CD4-positive, alpha-beta T cell (primary cell): ENCODE results near the gene RUNX3. TPM values are rescaled to one million over a fixed set of nuclear protein-coding genes. Genes with fewer than 3 reads are reported as not detected.

Source experiments
- ATAC-seq: fragments of 200-7000 bp; cut with Tn5 transposase; one replicate; pipeline ENCODE4 v1.10.0; 2022; ENCODE audit warnings: mild to moderate bottlenecking; ENCODE audit not compliant: poor library complexity
- CTCF ChIA-PET: fragments of 350-600 bp; sonication (Branson Sonifier 250); formaldehyde crosslinking; loops from one replicate; lab custom pipeline; 2021; ENCODE audit warnings: antibody characterized with exemption, inconsistent platforms; lab: Charles Lee
- POLR2A ChIA-PET: fragments of 350-600 bp; sonication (Branson Sonifier 250); formaldehyde crosslinking; loops from one replicate; lab custom pipeline; 2021; ENCODE audit warnings: antibody characterized with exemption, inconsistent platforms; lab: Charles Lee
- DNase-seq, 14 experiments: peaks; one replicate each; pipeline ENCODE4 v3.0.0-alpha.2; 2013 to 2020; ENCODE audit warnings: mixed read lengths in 2 of 14
- H3K27ac ChIP-seq, 2 donors: one replicate each; pipeline versions ENCODE4 v1.5.1 to v1.7.0; 2013; ENCODE audit warnings: low read length in 2 of 2, low read depth in 1 of 2, mild to moderate bottlenecking in 1 of 2
- H3K27me3 ChIP-seq, 2 experiments: 1 replicate in 1 of 2; 2 replicates in 1 of 2; pipeline versions ENCODE4 v1.6.1 to v1.7.0; 2013; ENCODE audit warnings: low read length in 2 of 2, control low read depth in 1 of 2, mild to moderate bottlenecking in 1 of 2, moderate library complexity in 1 of 2; ENCODE audit not compliant: insufficient read depth in 2 of 2, control insufficient read depth in 1 of 2
- H3K36me3 ChIP-seq: one replicate; pipeline ENCODE4 v1.6.1; 2013; ENCODE audit warnings: low read length, control low read depth; ENCODE audit not compliant: insufficient read depth
- H3K4me1 ChIP-seq: one replicate; pipeline ENCODE4 v1.6.1; 2013; ENCODE audit warnings: low read length, control low read depth; ENCODE audit not compliant: insufficient read depth
- H3K4me3 ChIP-seq: one replicate; pipeline ENCODE4 v1.5.1; 2013; ENCODE audit warnings: mild to moderate bottlenecking, low read length, moderate library complexity
- H3K9me3 ChIP-seq, 2 experiments: 1 replicate in 1 of 2; 2 replicates in 1 of 2; pipeline versions ENCODE4 v1.6.1 to v1.7.0; 2013; ENCODE audit warnings: low read length in 2 of 2, mild to moderate bottlenecking in 2 of 2, control low read depth in 1 of 2, moderate library complexity in 1 of 2; ENCODE audit not compliant: control insufficient read depth in 1 of 2, insufficient read depth in 1 of 2
- H3K27ac Mint-ChIP-seq: one replicate; pipeline ENCODE4 v1.8.0; 2020; ENCODE audit warnings: mixed read lengths
- H3K27me3 Mint-ChIP-seq: one replicate; pipeline ENCODE4 v1.8.0; 2021; ENCODE audit warnings: mixed read lengths
- H3K36me3 Mint-ChIP-seq: one replicate; pipeline ENCODE4 v1.8.0; 2021; ENCODE audit warnings: low read depth, mixed read lengths
- H3K4me1 Mint-ChIP-seq: one replicate; pipeline ENCODE4 v1.8.0; 2021; ENCODE audit warnings: low read depth, mixed read lengths
- H3K4me3 Mint-ChIP-seq: one replicate; pipeline ENCODE4 v1.8.0; 2020; ENCODE audit warnings: mild to moderate bottlenecking, mixed read lengths
- H3K9me3 Mint-ChIP-seq: one replicate; pipeline ENCODE4 v1.8.0; 2020; ENCODE audit warnings: mixed read lengths
- CTCF ChIP-seq: fragments of 200-600 bp; IDR thresholded peaks from one replicate; pipeline ENCODE4 v1.8.0; 2022; ENCODE audit warnings: antibody characterized with exemption, mild to moderate bottlenecking
- intact Hi-C, 2 experiments: fragments of 100-400 bp; cut with DNase I in 1 of 2; cut with micrococcal nuclease in 1 of 2; formaldehyde crosslinking; loops; one replicate each; pipeline versions ENCODE4 v1.15.1 to v1.9.0; 2023 to 2025; cut with DNase I, micrococcal nuclease
- total RNA-seq, 174 experiments: library from RNA in 2 of 174; stranded (reverse) in 2 of 174; gene quantifications; one replicate each; pipeline ENCODE4 v1.2.3 and lab custom pipeline; 2021 to 2026

RUNX3 gene
- total RNA-seq, 2 experiments from 2014 or later = 202 to 209 TPM

- intact Hi-C loops = no loop called here
- POLR2A ChIA-PET = no interaction called here
- Histone ChIP-seq H3K36me3 (peaks cover 83% of the 10 kb centered on the region), H3K4me1 (peaks cover 74% of the 10 kb centered on the region), H3K27me3 (no peaks in the 10 kb centered on the region), H3K4me3 (no peak overlapping the region), H3K27ac (no peak overlapping the region), H3K9me3 (no peaks in the 10 kb centered on the region)
- ATAC-seq (no peak), DNase-seq (peak in 1 of 14 experiments; percentile 25)
- TF ChIP-seq CTCF = no peak
- H3K36me3 Mint-ChIP-seq = peaks cover 87% of the 10 kb centered on the region
- H3K27ac Mint-ChIP-seq = peak overlapping the region; percentile 36
- CTCF ChIA-PET = no interaction called here
- no peak overlapping the region for H3K4me3 Mint-ChIP-seq
- H3K9me3 Mint-ChIP-seq = no peaks in the 10 kb centered on the region
- peaks cover 21% of the 10 kb centered on the region for H3K4me1 Mint-ChIP-seq
- H3K27me3 Mint-ChIP-seq = no peaks in the 10 kb centered on the region
Observed at GRCh38 chr1:24903955-24904730, 25.9 kb downstream of the RUNX3 start.

GRCh38 chr1:24903560-24903954 is 26.5 kb downstream of the RUNX3 start:
- H3K4me1 Mint-ChIP-seq = peaks cover 25% of the 10 kb centered on the region
- DNase-seq (peak in 1 of 14 experiments; percentile 6), ATAC-seq (no peak)
- Histone ChIP-seq H3K27ac (no peak overlapping the region), H3K36me3 (peaks cover 77% of the 10 kb centered on the region), H3K4me1 (peaks cover 74% of the 10 kb centered on the region), H3K27me3 (no peaks in the 10 kb centered on the region), H3K4me3 (no peak overlapping the region), H3K9me3 (no peaks in the 10 kb centered on the region)
- H3K4me3 Mint-ChIP-seq = no peak overlapping the region
- peaks cover 81% of the 10 kb centered on the region for H3K36me3 Mint-ChIP-seq
- H3K27ac Mint-ChIP-seq = peak overlapping the region; percentile 36
- H3K27me3 Mint-ChIP-seq = no peaks in the 10 kb centered on the region
- ChIA-PET CTCF (no interaction called here), POLR2A (no interaction called here)
- no peak for TF ChIP-seq CTCF
- intact Hi-C loops = no loop called here
- no peaks in the 10 kb centered on the region for H3K9me3 Mint-ChIP-seq

GRCh38 chr1:24903011-24903461 is 27.0 kb downstream of the RUNX3 start:
- CTCF ChIA-PET = no interaction called here

More at GRCh38 chr1:24903011-24903461, 27.0 kb downstream of the RUNX3 start:
- Histone ChIP-seq H3K27me3 (no peaks in the 10 kb centered on the region), H3K9me3 (no peaks in the 10 kb centered on the region), H3K4me3 (no peak overlapping the region), H3K36me3 (peaks cover 72% of the 10 kb centered on the region), H3K4me1 (peaks cover 74% of the 10 kb centered on the region), H3K27ac (no peak overlapping the region)
- POLR2A ChIA-PET = no interaction called here
- ATAC-seq (no peak), DNase-seq (peak in 1 of 14 experiments; percentile 31)
- no peak for TF ChIP-seq CTCF
- no peak overlapping the region for H3K4me3 Mint-ChIP-seq
- H3K27ac Mint-ChIP-seq = no peak overlapping the region
- intact Hi-C loops = no loop called here
- peaks cover 76% of the 10 kb centered on the region for H3K36me3 Mint-ChIP-seq
- H3K9me3 Mint-ChIP-seq = no peaks in the 10 kb centered on the region
- peaks cover 27% of the 10 kb centered on the region for H3K4me1 Mint-ChIP-seq
- H3K27me3 Mint-ChIP-seq = no peaks in the 10 kb centered on the region
